OCI-LY1 (cell line): Measurements from ENCODE around the gene LARP1.

Source experiments
- EZH2 ChIP-seq: fragments of 200-600 bp; sonication (generic), shearing (Covaris generic); IDR thresholded peaks from 2 replicates; pipeline ENCODE4 v1.8.0; 2017; ENCODE audit warnings: borderline replicate concordance, mixed run types, mild to moderate bottlenecking, antibody characterized with exemption, low read length, moderate library complexity, mixed read lengths
- TF ChIP-seq, protein P1 (sequence below): fragments of 200-600 bp; sonication (generic), shearing (Covaris generic); IDR thresholded peaks from 2 replicates; pipeline ENCODE4 v1.5.1; 2017; ENCODE audit warnings: mild to moderate bottlenecking, antibody characterized with exemption, low read length, moderate library complexity, mixed read lengths

GRCh38 chr5:154764967-154765366, 9.8 kb downstream of the LARP1 start:
- no peak for TF ChIP-seq EZH2
- TF ChIP-seq, protein P1, sequence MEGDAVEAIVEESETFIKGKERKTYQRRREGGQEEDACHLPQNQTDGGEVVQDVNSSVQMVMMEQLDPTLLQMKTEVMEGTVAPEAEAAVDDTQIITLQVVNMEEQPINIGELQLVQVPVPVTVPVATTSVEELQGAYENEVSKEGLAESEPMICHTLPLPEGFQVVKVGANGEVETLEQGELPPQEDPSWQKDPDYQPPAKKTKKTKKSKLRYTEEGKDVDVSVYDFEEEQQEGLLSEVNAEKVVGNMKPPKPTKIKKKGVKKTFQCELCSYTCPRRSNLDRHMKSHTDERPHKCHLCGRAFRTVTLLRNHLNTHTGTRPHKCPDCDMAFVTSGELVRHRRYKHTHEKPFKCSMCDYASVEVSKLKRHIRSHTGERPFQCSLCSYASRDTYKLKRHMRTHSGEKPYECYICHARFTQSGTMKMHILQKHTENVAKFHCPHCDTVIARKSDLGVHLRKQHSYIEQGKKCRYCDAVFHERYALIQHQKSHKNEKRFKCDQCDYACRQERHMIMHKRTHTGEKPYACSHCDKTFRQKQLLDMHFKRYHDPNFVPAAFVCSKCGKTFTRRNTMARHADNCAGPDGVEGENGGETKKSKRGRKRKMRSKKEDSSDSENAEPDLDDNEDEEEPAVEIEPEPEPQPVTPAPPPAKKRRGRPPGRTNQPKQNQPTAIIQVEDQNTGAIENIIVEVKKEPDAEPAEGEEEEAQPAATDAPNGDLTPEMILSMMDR = no peak
